Fibroblast of mammary gland (primary cell): ENCODE results near the gene COG4.

Source experiments
- DNase-seq: peaks from one replicate; pipeline ENCODE4 v3.0.0-alpha.2; 2010; ENCODE audit warnings: low read depth
- H3K4me3 ChIP-seq: 2 replicates; pipeline ENCODE4 v1.5.1; 2011; ENCODE audit warnings: low read depth, mild to moderate bottlenecking, low read length, moderate library complexity; ENCODE audit not compliant: control insufficient read depth
- TF ChIP-seq, protein P1 (sequence below): conservative IDR thresholded peaks from 2 replicates; pipeline ENCODE4 v1.5.1; 2011; ENCODE audit warnings: low read depth, low read length, inconsistent platforms; ENCODE audit not compliant: control insufficient read depth, insufficient read depth

Gene COG4

DNA sequence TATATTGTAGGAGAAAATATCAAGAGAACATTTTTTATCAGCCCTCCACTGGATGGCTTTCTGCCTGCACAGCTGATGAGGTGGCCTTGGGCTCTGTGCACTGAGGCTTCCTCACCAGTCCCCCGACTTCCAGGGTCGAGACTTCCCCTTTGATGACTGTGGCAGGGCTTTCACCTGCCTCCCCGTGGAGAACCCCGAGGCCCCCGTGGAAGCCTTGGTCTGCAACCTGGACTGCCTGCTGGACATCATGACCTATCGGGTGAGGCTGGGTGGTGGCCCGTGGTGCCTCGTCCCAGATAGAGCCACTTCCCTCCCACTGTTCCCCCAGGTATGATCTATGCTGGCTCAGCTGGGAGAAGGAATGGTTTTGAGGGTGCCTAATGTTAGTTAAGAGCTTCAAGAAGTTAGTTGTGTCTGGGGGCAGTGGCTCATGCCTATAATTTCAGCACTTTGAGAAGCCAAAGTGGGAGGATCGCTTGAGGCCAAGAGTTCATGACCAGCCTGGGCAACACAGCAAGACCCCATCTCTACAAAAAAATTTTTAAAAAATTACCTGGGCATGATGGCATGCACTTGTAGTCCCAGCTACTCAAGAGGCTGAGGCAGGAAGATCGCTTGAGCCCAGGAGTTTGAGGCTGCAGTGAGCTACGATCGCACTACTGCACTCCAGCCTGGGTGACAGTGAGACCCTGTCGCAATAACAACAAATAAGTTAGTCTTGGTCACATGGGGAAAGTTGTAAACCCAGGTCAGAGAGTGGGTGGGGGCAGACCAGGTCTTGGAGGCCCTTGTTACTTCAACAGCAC, 57.2 kb downstream of the COG4 start:
- TF ChIP-seq, protein P1, sequence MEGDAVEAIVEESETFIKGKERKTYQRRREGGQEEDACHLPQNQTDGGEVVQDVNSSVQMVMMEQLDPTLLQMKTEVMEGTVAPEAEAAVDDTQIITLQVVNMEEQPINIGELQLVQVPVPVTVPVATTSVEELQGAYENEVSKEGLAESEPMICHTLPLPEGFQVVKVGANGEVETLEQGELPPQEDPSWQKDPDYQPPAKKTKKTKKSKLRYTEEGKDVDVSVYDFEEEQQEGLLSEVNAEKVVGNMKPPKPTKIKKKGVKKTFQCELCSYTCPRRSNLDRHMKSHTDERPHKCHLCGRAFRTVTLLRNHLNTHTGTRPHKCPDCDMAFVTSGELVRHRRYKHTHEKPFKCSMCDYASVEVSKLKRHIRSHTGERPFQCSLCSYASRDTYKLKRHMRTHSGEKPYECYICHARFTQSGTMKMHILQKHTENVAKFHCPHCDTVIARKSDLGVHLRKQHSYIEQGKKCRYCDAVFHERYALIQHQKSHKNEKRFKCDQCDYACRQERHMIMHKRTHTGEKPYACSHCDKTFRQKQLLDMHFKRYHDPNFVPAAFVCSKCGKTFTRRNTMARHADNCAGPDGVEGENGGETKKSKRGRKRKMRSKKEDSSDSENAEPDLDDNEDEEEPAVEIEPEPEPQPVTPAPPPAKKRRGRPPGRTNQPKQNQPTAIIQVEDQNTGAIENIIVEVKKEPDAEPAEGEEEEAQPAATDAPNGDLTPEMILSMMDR, result no peak
- no peak overlapping the region for H3K4me3 ChIP-seq
- DNase-seq, result no peak

DNA sequence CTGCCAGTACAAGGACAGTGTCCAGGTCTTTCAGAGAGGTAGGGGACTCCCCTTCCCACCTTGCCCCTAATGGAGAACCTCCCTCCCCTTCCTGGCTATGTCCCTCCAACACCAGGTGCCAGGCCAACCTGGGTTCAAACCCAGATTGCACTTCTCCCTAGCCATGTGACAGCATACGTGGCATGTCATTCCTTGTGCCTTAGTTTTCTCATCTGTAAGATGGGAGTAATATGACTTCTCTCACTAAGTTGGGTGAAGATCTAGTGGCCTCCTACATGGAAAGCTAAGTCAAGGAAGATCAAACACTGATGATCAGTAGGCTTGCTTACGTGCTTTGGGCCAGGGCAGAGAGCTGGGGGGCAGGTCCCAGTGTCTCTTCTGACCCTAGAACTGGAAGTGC, 60.1 kb downstream of the COG4 start:
- H3K4me3 ChIP-seq, result no peak overlapping the region
- TF ChIP-seq, protein P1, result no peak
- DNase-seq, result no peak

DNA sequence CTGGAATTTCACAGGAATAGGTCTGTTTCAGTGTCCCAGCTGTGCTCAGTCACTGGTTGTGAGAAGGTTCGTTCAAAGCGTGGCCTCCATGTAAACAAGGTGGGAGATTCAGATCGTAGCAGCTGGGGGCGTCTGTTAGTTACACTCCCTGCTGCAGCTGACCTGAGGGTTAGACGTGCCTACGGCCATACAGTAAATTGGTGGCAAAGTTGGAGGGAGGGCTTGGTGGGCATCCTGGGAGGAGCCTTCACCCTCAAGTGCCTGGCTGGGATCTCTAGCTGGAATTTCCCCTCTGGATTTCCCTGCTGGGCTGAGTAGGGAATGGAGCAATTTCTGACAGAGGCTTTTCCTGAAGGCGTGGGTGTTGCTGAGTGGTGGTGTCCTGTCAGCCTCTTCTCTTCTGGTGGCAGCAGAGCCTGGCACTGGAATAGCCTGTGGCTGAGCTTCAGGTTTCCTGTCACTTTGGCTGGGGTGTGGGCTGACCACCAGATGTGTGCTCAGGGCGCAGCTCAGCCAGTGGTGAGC, 62.6 kb downstream of the COG4 start:
- H3K4me3 ChIP-seq, result no peak overlapping the region
- no peak for DNase-seq
- TF ChIP-seq, protein P1, result no peak

DNA sequence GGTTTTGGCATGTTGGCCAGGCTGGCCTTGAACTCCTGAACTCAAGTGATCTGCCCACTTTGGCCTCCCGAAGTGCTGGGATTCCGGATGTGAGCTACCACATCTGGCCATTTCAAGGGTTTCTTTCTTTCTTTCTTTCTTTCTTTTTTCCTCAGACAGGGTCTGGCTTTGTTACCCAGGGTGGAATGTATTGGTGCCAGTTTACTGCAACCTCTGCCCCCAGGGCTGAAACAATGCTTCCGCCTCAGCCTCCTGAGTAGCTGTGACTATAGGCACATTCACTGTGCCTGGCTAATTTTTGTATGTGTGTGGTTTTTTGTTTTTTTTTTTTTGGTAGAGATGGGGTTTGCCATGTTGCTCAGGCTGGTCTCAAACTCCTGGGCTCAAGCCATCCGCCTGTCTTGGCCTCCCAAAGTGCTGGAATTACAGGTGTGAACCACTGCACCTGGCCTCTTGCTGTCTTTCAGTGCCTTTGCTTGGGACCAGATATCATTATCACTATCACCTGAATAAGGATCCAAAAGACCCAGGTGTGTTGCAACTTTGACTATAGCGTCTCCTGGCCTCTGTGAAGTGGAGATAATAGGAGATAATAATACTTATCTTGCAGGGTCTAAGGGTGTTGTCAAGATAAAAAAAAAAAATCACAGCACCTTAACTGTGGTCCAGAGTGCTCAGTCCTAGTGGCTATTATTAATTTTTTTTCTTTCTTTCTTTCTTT, 65.7 kb downstream of the COG4 start:
- TF ChIP-seq, protein P1, result no peak
- no peak for DNase-seq
- H3K4me3 ChIP-seq, result no peak overlapping the region

DNA sequence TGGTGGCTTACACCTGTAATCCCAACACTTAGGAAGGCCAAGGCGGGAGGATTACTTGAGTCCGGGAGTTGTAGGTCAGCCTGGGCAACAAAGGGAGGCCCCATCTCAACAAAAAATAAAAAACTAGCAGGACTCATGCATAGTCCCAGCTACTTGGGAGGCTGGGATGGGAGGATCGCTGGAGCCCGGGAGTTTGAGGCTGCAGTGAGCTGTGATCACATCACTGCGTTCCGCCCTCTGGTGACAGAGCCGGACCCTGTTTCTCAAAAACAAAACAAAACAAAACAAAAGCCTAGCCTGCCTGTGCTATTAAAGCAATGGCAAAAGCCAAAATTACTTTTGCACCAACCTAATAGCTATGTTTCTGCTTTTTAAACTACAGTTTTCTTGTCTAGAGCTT, 67.4 kb downstream of the COG4 start:
- no peak overlapping the region for H3K4me3 ChIP-seq
- DNase-seq, result no peak
- TF ChIP-seq, protein P1, result no peak

DNA sequence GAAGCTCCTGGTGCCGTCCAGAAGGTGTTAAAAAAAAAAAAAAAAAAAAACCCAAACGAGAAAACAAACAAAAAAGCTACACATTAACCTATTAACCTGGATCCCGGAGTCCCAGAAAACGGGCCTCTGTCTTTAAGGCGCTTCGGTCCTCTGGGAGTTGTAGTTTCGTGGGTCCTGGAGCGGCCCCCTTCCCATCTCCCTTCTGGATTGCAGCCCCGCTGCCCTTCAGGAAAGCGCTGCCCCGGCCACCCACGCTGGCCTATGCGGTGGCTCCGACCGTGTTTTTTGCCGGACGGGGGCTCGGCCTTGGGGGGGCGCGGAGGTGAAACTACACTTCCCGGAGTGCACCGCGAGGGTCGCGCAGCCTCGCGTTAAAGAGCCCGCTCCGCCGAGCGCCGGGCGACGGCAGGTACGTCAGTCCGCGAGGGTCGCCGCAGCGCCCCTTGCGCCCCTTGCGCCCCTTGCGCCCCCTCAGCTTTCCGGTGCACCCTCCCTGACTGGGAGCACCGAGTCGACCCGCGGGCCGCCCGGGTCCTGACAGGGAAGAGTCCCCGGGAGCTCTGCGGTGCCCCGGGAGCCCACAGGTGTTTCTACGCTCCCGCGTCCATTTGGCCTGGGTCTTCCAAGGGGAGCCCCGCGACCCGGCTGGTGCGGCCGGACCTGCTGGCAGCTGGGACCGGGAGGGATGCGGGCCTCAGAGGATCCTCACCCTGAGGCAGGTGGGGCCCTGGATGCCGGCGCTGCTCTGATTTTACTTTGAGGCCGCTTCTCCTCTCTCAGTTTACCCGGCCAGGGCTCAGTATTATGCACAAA, 68.9 kb downstream of the COG4 start, which contains the start of gene FCSK:
Gene FCSK, plus strand, starts transcription at position 374 of the 813 bp plus-strand sequence. CDS start 8,596 bp downstream, outside the sequence.
- peak; percentile 63 for DNase-seq
- TF ChIP-seq, protein P1, result no peak
- H3K4me3 ChIP-seq, result peak within 1 kb of the TSS; percentile 85
